HL-60 (cell line): ENCODE data around the gene RFFL.

Experiments used
- CTCF ChIP-seq: IDR thresholded peaks from one replicate; pipeline ENCODE4 v1.5.1; 2011; ENCODE audit warnings: low read length, control low read depth, inconsistent platforms; ENCODE audit not compliant: insufficient read depth
- POLR2AphosphoS5 ChIP-seq: IDR thresholded peaks from 2 replicates; pipeline ENCODE4 v1.6.1; 2012; ENCODE audit warnings: low read depth

GRCh38 chr17:35101725-35102124, 38.2 kb upstream of the RFFL start:
- no peak for TF ChIP-seq CTCF
- TF ChIP-seq POLR2AphosphoS5 = no peak
